MM.1S (cell line): ENCODE results near the gene SNRNP70.

ENCODE experiments used
- DNase-seq: peaks from one replicate; pipeline ENCODE4 v3.0.0-alpha.2; 2015
- H2AFZ ChIP-seq: fragments of 300-600 bp; sonication (generic); 2 replicates; pipeline ENCODE4 v1.6.0; 2016; ENCODE audit warnings: antibody characterized with exemption, low read length
- H3F3A ChIP-seq: fragments of 300-600 bp; sonication (generic); 2 replicates; pipeline ENCODE4 v1.6.1; 2016; ENCODE audit warnings: mild to moderate bottlenecking, antibody characterized with exemption, low read length, moderate library complexity, mixed read lengths; ENCODE audit not compliant: insufficient read depth
- H3K27ac ChIP-seq: fragments of 300-600 bp; sonication (generic); 2 replicates; pipeline ENCODE4 v1.5.1; 2016; ENCODE audit warnings: mild to moderate bottlenecking, low read length
- H3K27me3 ChIP-seq: fragments of 300-600 bp; sonication (generic); replicated peaks from 2 replicates; pipeline ENCODE4 v1.6.0; 2016; ENCODE audit warnings: low read length; ENCODE audit not compliant: insufficient read depth
- H3K36me3 ChIP-seq: fragments of 300-600 bp; sonication (generic); replicated peaks from 2 replicates; pipeline ENCODE4 v1.6.1; 2016; ENCODE audit warnings: mild to moderate bottlenecking, low read length, mixed read lengths; ENCODE audit not compliant: insufficient read depth
- H3K4me1 ChIP-seq: fragments of 300-600 bp; sonication (generic); 2 replicates; pipeline ENCODE4 v1.6.1; 2016; ENCODE audit warnings: low read length, mixed read lengths
- H3K4me2 ChIP-seq: fragments of 300-600 bp; sonication (generic); 2 replicates; pipeline ENCODE4 v1.6.0; 2016; ENCODE audit warnings: low read depth, low read length
- H3K4me3 ChIP-seq: fragments of 300-600 bp; sonication (generic); 2 replicates; pipeline ENCODE4 v1.5.1; 2016; ENCODE audit warnings: low read length, mixed read lengths
- H3K79me2 ChIP-seq: fragments of 300-600 bp; sonication (generic); 2 replicates; pipeline ENCODE4 v1.6.1; 2016; ENCODE audit warnings: mixed run types, low read length, mixed read lengths
- H3K9ac ChIP-seq: fragments of 300-600 bp; sonication (generic); 2 replicates; pipeline ENCODE4 v1.6.1; 2016; ENCODE audit warnings: low read length, mixed read lengths
- H3K9me2 ChIP-seq: fragments of 300-600 bp; sonication (generic); replicated peaks from 2 replicates; pipeline ENCODE4 v1.6.1; 2016; ENCODE audit warnings: mild to moderate bottlenecking, low read length, mixed read lengths; ENCODE audit not compliant: insufficient read depth
- H3K9me3 ChIP-seq: fragments of 300-600 bp; sonication (generic); replicated peaks from 2 replicates; pipeline ENCODE4 v1.6.1; 2016; ENCODE audit warnings: mild to moderate bottlenecking, low read length, mixed read lengths; ENCODE audit not compliant: insufficient read depth
- H4K20me1 ChIP-seq: fragments of 300-600 bp; sonication (generic); 2 replicates; pipeline ENCODE4 v1.6.1; 2016; ENCODE audit warnings: mild to moderate bottlenecking, low read length, moderate library complexity, mixed read lengths; ENCODE audit not compliant: insufficient read depth
- CTCF ChIP-seq: fragments of 300-600 bp; sonication (generic); IDR thresholded peaks from 2 replicates; pipeline ENCODE4 v1.5.1; 2016; ENCODE audit warnings: antibody characterized with exemption, low read length, mixed read lengths
- EZH2 ChIP-seq: fragments of 300-600 bp; sonication (generic); optimal IDR thresholded peaks from 2 replicates; pipeline ENCODE3; 2017; ENCODE audit warnings: low read depth, mild to moderate bottlenecking, antibody characterized with exemption, low read length, mixed read lengths
- EZH2phosphoT487 ChIP-seq: fragments of 300-600 bp; sonication (generic); IDR thresholded peaks from 2 replicates; pipeline ENCODE4 v1.6.1; 2018; ENCODE audit warnings: antibody characterized with exemption, low read length

SNRNP70 gene

GRCh38 chr19:49116544-49116943 lies 31.3 kb downstream of the SNRNP70 start:
- Histone ChIP-seq H2AFZ (no peak overlapping the region), H4K20me1 (no peaks in the 10 kb centered on the region), H3K4me2 (no peak overlapping the region), H3K9ac (no peak overlapping the region), H3K27me3 (peaks cover 19% of the 10 kb centered on the region), H3K4me3 (no peak overlapping the region), H3K9me2 (no peaks in the 10 kb centered on the region), H3K4me1 (peaks cover 10% of the 10 kb centered on the region), H3K9me3 (no peaks in the 10 kb centered on the region), H3K27ac (no peak overlapping the region), H3K36me3 (no peaks in the 10 kb centered on the region), H3F3A (0 out of 2 replicates have a peak, but pooled peaks cover 4% of the 10 kb centered on the region), H3K79me2 (no peaks in the 10 kb centered on the region)
- TF ChIP-seq EZH2 (no peak), EZH2phosphoT487 (no peak), CTCF (no peak)
- no peak for DNase-seq

GRCh38 chr19:49117677-49118564 lies 32.7 kb downstream of the SNRNP70 start:
- peak overlapping the region; percentile 75; the same call in 1 of the 2 replicates for H3K27ac ChIP-seq
- DNase-seq: no peak
- no peaks in the 10 kb centered on the region for H3K9me3 ChIP-seq
- TF ChIP-seq EZH2phosphoT487: no peak
- no peak for TF ChIP-seq CTCF
- no peak for TF ChIP-seq EZH2
- peak overlapping the region; percentile 100 for H3K4me2 ChIP-seq
- H2AFZ ChIP-seq: peak overlapping the region; percentile 94
- no peaks in the 10 kb centered on the region for H3K79me2 ChIP-seq
- H4K20me1 ChIP-seq: no peaks in the 10 kb centered on the region
- peaks cover 10% of the 10 kb centered on the region for H3K4me1 ChIP-seq
- H3K27me3 ChIP-seq: peaks cover 24% of the 10 kb centered on the region
- 0 out of 2 replicates have a peak, but pooled peaks cover 4% of the 10 kb centered on the region for H3F3A ChIP-seq
- no peaks in the 10 kb centered on the region for H3K36me3 ChIP-seq
- peak overlapping the region; percentile 93 for H3K9ac ChIP-seq
- H3K9me2 ChIP-seq: no peaks in the 10 kb centered on the region
- peak overlapping the region; percentile 86 for H3K4me3 ChIP-seq

GRCh38 chr19:49118565-49119410 lies 33.5 kb downstream of the SNRNP70 start, which contains the start of gene C19orf73:
Gene C19orf73, minus strand, starts transcription at chr19:49119143. Its CDS starts 121 bp downstream, at chr19:49119022.
- Histone ChIP-seq H3K9ac (peak within 1 kb of the TSS; percentile 93), H3K36me3 (no peaks in the 10 kb centered on the region), H3K4me2 (peak within 1 kb of the TSS; percentile 100), H3K9me3 (no peaks in the 10 kb centered on the region), H3K79me2 (no peaks in the 10 kb centered on the region), H3F3A (0 out of 2 replicates have a peak, but pooled peaks cover 4% of the 10 kb centered on the region), H4K20me1 (no peaks in the 10 kb centered on the region), H3K9me2 (no peaks in the 10 kb centered on the region), H2AFZ (peak within 1 kb of the TSS; percentile 94), H3K4me3 (peak within 1 kb of the TSS; percentile 86), H3K4me1 (peaks cover 10% of the 10 kb centered on the region), H3K27me3 (peaks cover 24% of the 10 kb centered on the region), H3K27ac (peak within 1 kb of the TSS; percentile 75; the same call in 1 of the 2 replicates)
- no peak for TF ChIP-seq EZH2phosphoT487
- TF ChIP-seq CTCF: no peak
- no peak for TF ChIP-seq EZH2
- DNase-seq: peak; percentile 93
